HAP-1 (cell line): Measurements from ENCODE around the gene FAM227B.
"Not testable (repeated sequence)": the region's sequence is repeated elsewhere in the genome, so short reads cannot be mapped to it uniquely, and the experiment has no call there.

Experiments used
- DNase-seq, 2 experiments: peaks; one replicate each; pipeline ENCODE4 v3.0.0-alpha.2; 2016 to 2020; ENCODE audit warnings: low spot score in 2 of 2
- H3K27me3 ChIP-seq: fragments of 250-450 bp; sonication (Bioruptor Pico); 2 replicates; pipeline ENCODE4 v1.5.1; 2020; ENCODE audit warnings: low read depth, mild to moderate bottlenecking, moderate library complexity
- H3K36me3 ChIP-seq: fragments of 250-450 bp; sonication (Bioruptor Pico); replicated peaks from 2 replicates; pipeline ENCODE4 v1.5.1; 2020; ENCODE audit warnings: mild to moderate bottlenecking
- H3K4me1 ChIP-seq: fragments of 250-450 bp; sonication (Bioruptor Pico); 2 replicates; pipeline ENCODE4 v1.5.1; 2020; ENCODE audit warnings: mild to moderate bottlenecking
- H3K4me3 ChIP-seq: fragments of 250-450 bp; sonication (Bioruptor Pico); 2 replicates; pipeline ENCODE4 v1.5.1; 2020; ENCODE audit warnings: mild to moderate bottlenecking, moderate library complexity
- H3K9me3 ChIP-seq: fragments of 250-450 bp; sonication (Bioruptor Pico); 2 replicates; pipeline ENCODE4 v1.5.1; 2020; ENCODE audit warnings: mild to moderate bottlenecking, moderate library complexity
- in situ Hi-C: fragments of 300-500 bp; cut with MboI; formaldehyde crosslinking; loops from 3 replicates; pipeline ENCODE4 v1.14.3; 2020; ENCODE audit warnings: low sequenced_read_pairs, inconsistent platforms, mixed read lengths

The FAM227B gene, protein sequence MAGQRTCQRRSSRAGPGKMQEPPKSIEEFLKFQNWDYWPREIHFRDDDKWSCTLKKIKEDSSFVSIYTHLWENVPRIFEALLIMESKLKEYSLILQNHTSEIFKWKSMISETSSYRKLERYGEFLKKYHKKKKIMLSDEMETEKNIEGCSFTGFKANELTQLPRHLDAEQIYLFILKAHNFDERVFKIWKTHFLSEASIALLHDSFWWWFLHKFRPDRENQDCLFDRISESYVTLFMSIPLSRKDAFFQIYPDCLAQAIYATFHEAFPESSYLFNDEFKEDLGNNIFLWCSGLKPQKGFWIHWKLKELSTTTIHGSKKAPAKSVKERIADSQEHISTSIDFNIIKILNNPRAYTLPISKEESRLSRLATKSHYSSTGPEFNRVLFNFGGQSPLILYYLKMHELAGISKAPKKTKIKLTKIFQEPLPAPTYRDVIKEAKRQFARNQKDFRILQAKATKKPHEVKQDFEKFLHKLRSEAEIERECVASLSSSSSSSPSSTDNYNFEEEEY

DNA sequence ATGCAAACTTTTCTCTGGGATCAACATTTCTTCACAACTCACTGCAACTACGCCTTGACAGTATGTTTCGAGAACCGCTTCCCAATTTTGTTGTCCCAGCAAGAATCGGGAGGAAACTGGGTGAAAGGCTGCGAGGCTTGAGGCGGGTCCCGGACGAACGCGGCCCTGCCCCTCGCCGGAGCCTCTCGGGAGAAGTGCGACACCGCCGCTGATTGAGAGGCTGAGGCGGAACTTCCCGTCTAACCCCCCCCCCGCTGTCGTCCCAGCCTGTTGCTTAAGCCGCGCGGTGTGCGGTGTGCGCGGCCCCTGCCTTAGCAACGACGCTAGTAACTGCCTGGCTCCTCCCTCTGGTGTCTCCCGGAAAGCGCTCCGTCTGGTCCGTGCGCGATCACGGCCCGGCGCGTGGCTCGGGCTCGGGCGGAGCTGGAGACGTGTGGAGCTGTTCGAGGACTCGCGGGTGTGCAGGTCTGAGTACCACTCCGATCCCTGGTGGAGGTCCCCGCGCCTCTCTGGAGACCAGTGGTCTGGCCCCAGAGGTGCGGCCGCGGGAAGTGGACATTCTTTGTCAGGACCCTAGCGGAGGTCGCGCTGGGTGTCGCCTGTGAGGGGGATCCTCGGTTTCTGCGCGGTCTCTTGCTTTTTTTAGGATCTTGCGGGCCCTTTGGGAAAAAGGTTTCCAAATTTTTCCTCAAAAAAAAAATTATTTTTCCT, at the start of gene FAM227B, which contains the start of gene DTWD1:
TSS of gene FAM227B (minus strand) at position 161 of the 711 bp plus-strand sequence. CDS start 5,647 bp downstream, outside the sequence.
TSS of gene DTWD1 (plus strand) at position 391 of the 711 bp plus-strand sequence. CDS start 4,120 bp downstream, outside the sequence.
- H3K4me1 ChIP-seq, result peaks cover 16% of the 10 kb centered on the region
- no peaks in the 10 kb centered on the region for H3K9me3 ChIP-seq
- H3K4me3 ChIP-seq, result peak within 1 kb of the TSS; percentile 69
- in situ Hi-C loops, result no loop called here
- H3K36me3 ChIP-seq, result peaks cover 8% of the 10 kb centered on the region; the same call in 1 of the 2 replicates
- DNase-seq, result peak; percentile 92 to 96
- H3K27me3 ChIP-seq, result no peaks in the 10 kb centered on the region

DNA sequence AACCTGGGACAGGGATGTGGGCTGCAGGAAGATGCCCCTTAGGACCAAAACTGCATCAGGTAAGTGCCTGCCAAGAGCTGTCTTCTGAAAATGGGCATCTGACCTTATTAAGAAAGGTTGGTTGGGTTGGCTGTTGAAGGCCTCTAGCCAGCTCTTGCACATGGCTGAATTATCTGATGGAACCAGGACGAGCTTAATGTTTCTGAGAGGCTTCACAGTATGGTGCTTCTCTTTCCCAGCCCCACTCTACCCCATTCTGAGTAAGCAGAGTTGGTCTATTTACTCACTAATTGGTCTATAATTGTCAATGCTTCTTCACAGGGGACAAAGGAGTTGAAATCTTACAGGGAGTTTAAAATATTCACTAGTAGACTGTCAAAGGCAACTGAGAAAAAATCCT, 48.7 kb upstream of the FAM227B start:
- Histone ChIP-seq H3K36me3 (no peaks in the 10 kb centered on the region), H3K4me1 (peaks cover 15% of the 10 kb centered on the region), H3K4me3 (no peak overlapping the region), H3K27me3 (no peaks in the 10 kb centered on the region), H3K9me3 (no peaks in the 10 kb centered on the region)
- DNase-seq, result no peak
- in situ Hi-C loops, result no loop called here

DNA sequence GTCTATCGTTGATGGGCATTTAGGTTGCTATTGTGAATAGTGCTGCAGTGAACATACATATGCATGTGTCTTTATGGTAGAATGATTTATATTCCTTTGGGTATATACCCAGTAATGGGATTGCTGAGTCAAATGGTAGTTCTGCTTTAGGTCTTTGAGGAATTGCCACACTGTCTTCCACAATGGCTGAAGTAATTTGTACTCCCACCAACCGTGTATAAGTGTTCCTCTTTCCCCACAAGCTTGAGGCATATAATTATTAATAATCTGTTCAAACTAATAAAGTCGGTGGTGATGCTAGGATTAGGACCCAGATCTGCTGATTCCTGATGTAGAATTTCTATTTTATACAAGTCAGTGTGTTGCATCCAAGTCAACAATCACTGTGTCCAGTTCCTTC, 45.9 kb upstream of the FAM227B start:
- peaks cover 15% of the 10 kb centered on the region for H3K4me1 ChIP-seq
- H3K4me3 ChIP-seq, H3K36me3 ChIP-seq, DNase-seq, in situ Hi-C loops, H3K27me3 ChIP-seq, H3K9me3 ChIP-seq: not testable (repeated sequence)

DNA sequence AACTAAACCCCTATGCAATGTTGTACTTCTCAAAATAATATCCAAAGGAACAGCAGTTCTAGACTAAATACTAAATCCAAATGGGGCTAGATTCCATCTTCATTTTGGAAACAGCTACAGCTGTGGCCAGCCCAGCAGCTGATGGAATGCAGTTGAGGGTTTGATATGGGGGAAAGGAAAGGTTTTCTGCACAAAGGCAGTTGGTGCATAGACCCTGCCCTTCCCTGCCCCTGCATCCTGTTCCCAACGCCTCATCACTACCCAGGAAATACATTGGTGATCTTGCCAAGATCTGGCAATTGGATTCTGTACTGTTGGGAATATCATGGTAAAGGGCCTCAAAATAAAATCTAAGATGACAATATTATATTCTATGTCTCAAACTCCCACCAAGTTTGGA, 44.1 kb upstream of the FAM227B start:
- in situ Hi-C loops, result no loop called here
- no peak for DNase-seq

DNA sequence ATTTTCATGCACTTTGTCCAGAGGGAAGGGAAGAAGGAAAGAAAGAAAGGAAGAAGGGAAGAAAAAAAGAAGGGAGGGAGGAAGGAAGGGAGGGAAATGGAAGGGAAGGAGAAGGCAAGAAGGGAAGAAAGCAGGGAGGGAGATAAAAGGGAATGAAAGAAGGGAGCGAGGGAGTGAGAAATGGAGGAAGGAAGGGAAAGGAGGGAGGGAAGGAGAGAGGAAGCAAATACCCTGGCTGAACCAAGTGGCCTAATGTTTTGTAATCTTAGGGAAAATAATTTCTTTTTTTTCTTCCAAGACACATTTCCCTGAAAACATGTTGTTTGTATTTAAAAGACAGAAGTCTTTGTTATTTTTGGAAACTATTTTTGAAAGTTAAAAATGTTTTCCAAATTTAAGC, 36.1 kb upstream of the FAM227B start:
- in situ Hi-C loops, result no loop called here
- Histone ChIP-seq H3K9me3 (peaks cover 3% of the 10 kb centered on the region; the same call in 1 of the 2 replicates), H3K36me3 (no peaks in the 10 kb centered on the region), H3K27me3 (no peaks in the 10 kb centered on the region), H3K4me1 (no peaks in the 10 kb centered on the region), H3K4me3 (no peak overlapping the region)
- DNase-seq, result no peak

More for the DNA sequence above, 44.1 kb upstream of the FAM227B start:
- Histone ChIP-seq H3K27me3 (no peaks in the 10 kb centered on the region), H3K36me3 (no peaks in the 10 kb centered on the region), H3K4me3 (no peak overlapping the region), H3K4me1 (peaks cover 2% of the 10 kb centered on the region), H3K9me3 (no peaks in the 10 kb centered on the region)

DNA sequence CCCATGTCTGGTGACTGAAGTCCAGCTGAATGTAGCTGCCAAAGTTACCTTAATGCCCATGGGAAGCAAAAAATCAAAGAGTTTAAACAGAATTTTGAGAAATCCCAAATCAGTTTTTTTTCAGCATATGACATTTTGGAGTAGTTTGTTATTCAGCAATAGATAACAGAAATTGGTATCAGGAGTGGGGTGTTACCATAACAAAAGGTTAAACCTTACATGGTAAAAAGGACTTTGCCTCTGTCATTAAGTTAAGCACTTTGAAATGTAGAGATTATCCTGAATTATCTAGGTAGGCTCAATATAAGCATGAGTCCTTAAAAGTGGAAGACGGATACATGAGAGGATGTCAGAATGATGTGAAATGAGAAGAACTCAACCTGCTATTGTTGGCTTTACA, 32.3 kb upstream of the FAM227B start:
- in situ Hi-C loops, result no loop called here
- Histone ChIP-seq H3K9me3 (peaks cover 3% of the 10 kb centered on the region; the same call in 1 of the 2 replicates), H3K4me1 (no peaks in the 10 kb centered on the region), H3K27me3 (no peaks in the 10 kb centered on the region), H3K4me3 (no peak overlapping the region), H3K36me3 (no peaks in the 10 kb centered on the region)
- no peak for DNase-seq

DNA sequence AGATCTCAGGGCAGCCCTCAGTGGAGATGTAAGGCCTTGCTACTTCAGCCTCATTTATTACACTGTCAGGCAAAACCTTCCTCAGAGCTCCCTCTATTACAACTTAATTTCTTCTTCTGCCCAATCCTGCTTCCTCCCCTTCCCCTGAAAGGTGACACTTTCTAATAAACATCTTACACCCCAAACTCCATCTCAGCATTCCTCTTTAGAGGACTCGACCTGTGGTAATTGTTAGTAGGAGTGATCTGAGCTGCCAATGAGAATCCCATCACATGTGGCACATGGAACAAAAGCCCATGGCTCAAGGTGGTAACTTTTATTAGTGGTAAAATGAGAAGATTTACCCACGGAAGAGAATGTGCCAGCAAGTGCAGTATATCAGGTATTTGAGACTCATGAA, 30.1 kb upstream of the FAM227B start:
- Histone ChIP-seq H3K9me3 (peaks cover 3% of the 10 kb centered on the region; the same call in 1 of the 2 replicates), H3K27me3 (no peaks in the 10 kb centered on the region), H3K36me3 (no peaks in the 10 kb centered on the region), H3K4me3 (no peak overlapping the region), H3K4me1 (no peaks in the 10 kb centered on the region)
- in situ Hi-C loops, result no loop called here
- no peak for DNase-seq

DNA sequence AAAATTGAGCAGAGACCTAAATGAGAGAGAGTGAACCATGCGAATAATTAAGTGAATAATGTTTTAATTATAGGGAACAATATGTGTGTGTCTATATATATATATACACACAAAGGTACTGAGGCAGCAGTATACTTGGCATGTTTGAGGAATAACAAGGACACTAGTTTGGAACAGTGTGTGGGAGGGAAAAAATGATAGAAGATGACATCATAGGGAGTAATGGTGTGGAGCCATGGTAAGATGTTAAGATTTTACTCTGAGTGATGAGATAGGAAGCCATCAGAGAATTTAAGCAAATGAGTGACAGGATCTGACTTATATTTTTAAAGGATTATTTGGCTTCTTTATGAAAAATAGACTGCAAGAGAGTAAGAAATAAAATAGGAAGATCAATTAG, 29.4 kb upstream of the FAM227B start:
- Histone ChIP-seq H3K36me3 (0 out of 2 replicates have a peak, but pooled peaks cover 3% of the 10 kb centered on the region), H3K4me3 (no peak overlapping the region), H3K9me3 (peaks cover 3% of the 10 kb centered on the region; the same call in 1 of the 2 replicates), H3K27me3 (no peaks in the 10 kb centered on the region), H3K4me1 (no peaks in the 10 kb centered on the region; the same call in 1 of the 2 replicates)
- no peak for DNase-seq
- in situ Hi-C loops, result no loop called here

DNA sequence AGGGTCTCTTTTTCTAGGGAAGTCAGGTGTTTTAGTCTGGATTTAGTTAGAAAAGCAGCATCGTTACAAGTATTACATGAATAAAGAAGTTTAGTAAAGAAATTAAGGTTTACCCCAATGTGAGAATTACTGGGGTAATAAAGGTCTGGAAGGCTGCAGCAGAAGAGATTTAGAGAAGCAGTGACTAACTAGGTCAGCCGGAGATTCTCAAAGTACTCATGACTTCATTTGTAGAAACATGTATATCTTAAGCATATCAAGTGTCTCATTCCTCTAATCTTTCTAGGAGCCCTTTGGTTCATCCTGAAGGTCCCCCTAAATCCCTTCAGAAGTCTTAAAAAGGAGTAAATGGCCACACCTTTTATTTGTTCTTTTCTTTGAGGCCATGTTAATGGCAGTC, 26.3 kb upstream of the FAM227B start:
- Histone ChIP-seq H3K4me1 (peaks cover 2% of the 10 kb centered on the region; the same call in 1 of the 2 replicates), H3K4me3 (no peak overlapping the region), H3K36me3 (0 out of 2 replicates have a peak, but pooled peaks cover 6% of the 10 kb centered on the region), H3K9me3 (no peaks in the 10 kb centered on the region; the same call in 1 of the 2 replicates), H3K27me3 (no peaks in the 10 kb centered on the region)
- no peak for DNase-seq
- in situ Hi-C loops, result no loop called here

DNA sequence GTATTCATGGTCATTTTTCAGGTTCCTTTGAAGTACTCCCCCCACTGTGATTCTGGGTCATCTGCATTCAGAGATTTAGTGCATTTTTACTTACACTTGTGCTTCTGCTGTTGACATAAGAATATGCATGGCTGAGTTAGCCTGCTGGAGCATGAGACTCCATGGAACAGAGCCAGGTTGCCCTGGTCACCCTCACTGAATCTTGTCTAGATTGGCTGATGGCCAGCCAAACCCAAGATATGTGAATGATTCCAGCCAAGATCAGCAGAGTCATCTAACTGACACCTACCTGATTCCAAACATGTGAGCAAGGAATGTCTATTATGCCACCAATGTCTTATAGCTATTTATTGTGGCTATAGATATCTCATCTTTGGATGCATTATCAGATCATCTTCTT, 25.3 kb upstream of the FAM227B start:
- Histone ChIP-seq H3K27me3 (no peaks in the 10 kb centered on the region), H3K36me3 (0 out of 2 replicates have a peak, but pooled peaks cover 6% of the 10 kb centered on the region), H3K4me3 (no peak overlapping the region), H3K9me3 (no peaks in the 10 kb centered on the region), H3K4me1 (peaks cover 2% of the 10 kb centered on the region; the same call in 1 of the 2 replicates)
- in situ Hi-C loops, result no loop called here
- peak in 1 of 2 experiments; percentile 18 for DNase-seq

DNA sequence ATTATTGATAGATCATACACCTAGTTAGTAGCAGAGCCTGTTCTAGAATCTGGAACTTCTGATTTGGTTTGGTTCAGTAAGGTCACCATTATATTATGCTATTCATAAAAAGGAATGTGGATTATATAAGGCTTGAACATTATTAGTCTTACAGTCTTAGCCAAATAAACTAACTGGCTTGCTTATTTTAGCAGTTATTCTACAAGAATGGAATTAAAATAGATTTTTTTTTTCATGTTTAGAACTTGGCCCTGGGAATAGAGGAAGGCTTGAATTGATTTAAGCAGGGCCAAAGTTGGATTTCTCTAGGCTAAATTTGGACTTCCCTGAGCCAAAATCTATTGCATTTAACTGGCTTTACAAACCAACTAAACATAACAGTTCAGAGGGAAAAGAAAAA, 24.7 kb upstream of the FAM227B start:
- DNase-seq, result no peak
- Histone ChIP-seq H3K4me3 (no peak overlapping the region), H3K4me1 (peaks cover 2% of the 10 kb centered on the region; the same call in 1 of the 2 replicates), H3K9me3 (no peaks in the 10 kb centered on the region), H3K36me3 (0 out of 2 replicates have a peak, but pooled peaks cover 6% of the 10 kb centered on the region), H3K27me3 (no peaks in the 10 kb centered on the region)
- in situ Hi-C loops, result no loop called here

DNA sequence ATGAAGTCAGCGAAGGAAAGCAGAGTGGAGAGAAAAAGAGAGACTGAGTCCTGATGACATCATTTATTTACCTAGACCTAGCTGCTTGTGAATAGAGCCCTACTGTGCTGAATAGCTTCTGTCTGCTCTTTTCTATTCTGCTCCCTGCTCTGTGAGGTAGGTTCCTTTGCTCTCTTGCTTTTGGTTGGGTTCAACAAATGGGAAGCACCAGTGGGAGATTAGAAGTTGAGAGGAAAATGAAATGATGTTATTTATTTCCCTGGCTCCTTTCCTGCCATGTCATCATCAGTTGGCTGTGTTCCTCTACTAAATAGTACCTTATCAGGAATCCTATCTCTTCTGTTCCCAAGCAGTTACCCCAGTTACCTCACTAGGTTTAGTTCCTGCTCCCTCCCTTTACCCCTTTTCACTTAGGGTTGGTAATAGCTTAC, 23.8 kb upstream of the FAM227B start:
- Histone ChIP-seq H3K4me3 (no peak overlapping the region), H3K36me3 (0 out of 2 replicates have a peak, but pooled peaks cover 6% of the 10 kb centered on the region), H3K9me3 (no peaks in the 10 kb centered on the region), H3K4me1 (peaks cover 2% of the 10 kb centered on the region; the same call in 1 of the 2 replicates), H3K27me3 (no peaks in the 10 kb centered on the region)
- in situ Hi-C loops, result no loop called here
- no peak for DNase-seq

DNA sequence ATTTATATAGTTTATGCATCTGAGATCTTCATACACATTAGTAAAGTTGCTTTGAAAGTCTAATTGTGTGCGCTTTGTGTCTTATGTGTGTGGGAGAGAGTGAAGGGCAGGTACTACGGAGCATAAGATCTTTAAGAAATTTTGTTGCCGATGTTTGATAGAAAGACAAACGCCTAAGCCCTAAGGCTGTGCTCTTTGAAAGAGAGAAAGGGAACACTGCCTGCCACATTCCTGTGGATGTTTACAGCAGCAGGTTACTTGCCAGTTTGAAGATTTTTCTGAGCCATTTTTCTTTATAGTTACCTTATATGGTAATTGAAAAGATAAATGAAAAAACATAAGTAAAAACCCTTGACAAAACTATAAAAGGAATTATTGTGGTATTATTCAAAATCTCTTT, 17.2 kb upstream of the FAM227B start:
- Histone ChIP-seq H3K4me3 (no peak overlapping the region), H3K36me3 (peaks cover 4% of the 10 kb centered on the region; the same call in 1 of the 2 replicates), H3K4me1 (peaks cover 23% of the 10 kb centered on the region), H3K27me3 (no peaks in the 10 kb centered on the region), H3K9me3 (no peaks in the 10 kb centered on the region)
- in situ Hi-C loops, result no loop called here
- DNase-seq, result peak; percentile 69 to 89
